ENCODE results near the gene UGT1A9. TPM values are rescaled to one million over a fixed set of nuclear protein-coding genes. Genes with fewer than 3 reads are reported as not detected.

UGT1A9 gene
- total and polyA plus RNA-seq, 2 experiments from 2014 or later, result not detected

DNA sequence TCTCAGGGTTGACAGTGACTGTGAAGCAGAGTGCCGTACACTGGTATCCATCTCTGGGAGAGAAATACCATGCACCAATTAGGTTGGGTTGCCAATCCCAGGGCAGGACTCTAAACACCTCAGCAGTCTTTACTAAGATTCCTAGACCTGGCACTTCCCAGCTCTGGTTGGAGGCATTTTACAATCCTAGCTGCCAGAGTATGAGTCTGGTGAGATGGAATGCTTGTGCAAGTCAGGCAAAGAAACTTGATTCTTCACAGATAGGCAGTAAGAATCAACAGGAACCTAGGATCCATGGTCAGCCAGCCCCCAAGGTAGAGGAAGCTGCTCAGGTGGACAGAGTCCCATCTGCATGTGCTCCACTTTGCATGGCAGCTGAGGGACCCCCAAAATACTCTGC, 35.0 kb downstream of the UGT1A9 start (continued):
- TF ChIP-seq, protein P1, sequence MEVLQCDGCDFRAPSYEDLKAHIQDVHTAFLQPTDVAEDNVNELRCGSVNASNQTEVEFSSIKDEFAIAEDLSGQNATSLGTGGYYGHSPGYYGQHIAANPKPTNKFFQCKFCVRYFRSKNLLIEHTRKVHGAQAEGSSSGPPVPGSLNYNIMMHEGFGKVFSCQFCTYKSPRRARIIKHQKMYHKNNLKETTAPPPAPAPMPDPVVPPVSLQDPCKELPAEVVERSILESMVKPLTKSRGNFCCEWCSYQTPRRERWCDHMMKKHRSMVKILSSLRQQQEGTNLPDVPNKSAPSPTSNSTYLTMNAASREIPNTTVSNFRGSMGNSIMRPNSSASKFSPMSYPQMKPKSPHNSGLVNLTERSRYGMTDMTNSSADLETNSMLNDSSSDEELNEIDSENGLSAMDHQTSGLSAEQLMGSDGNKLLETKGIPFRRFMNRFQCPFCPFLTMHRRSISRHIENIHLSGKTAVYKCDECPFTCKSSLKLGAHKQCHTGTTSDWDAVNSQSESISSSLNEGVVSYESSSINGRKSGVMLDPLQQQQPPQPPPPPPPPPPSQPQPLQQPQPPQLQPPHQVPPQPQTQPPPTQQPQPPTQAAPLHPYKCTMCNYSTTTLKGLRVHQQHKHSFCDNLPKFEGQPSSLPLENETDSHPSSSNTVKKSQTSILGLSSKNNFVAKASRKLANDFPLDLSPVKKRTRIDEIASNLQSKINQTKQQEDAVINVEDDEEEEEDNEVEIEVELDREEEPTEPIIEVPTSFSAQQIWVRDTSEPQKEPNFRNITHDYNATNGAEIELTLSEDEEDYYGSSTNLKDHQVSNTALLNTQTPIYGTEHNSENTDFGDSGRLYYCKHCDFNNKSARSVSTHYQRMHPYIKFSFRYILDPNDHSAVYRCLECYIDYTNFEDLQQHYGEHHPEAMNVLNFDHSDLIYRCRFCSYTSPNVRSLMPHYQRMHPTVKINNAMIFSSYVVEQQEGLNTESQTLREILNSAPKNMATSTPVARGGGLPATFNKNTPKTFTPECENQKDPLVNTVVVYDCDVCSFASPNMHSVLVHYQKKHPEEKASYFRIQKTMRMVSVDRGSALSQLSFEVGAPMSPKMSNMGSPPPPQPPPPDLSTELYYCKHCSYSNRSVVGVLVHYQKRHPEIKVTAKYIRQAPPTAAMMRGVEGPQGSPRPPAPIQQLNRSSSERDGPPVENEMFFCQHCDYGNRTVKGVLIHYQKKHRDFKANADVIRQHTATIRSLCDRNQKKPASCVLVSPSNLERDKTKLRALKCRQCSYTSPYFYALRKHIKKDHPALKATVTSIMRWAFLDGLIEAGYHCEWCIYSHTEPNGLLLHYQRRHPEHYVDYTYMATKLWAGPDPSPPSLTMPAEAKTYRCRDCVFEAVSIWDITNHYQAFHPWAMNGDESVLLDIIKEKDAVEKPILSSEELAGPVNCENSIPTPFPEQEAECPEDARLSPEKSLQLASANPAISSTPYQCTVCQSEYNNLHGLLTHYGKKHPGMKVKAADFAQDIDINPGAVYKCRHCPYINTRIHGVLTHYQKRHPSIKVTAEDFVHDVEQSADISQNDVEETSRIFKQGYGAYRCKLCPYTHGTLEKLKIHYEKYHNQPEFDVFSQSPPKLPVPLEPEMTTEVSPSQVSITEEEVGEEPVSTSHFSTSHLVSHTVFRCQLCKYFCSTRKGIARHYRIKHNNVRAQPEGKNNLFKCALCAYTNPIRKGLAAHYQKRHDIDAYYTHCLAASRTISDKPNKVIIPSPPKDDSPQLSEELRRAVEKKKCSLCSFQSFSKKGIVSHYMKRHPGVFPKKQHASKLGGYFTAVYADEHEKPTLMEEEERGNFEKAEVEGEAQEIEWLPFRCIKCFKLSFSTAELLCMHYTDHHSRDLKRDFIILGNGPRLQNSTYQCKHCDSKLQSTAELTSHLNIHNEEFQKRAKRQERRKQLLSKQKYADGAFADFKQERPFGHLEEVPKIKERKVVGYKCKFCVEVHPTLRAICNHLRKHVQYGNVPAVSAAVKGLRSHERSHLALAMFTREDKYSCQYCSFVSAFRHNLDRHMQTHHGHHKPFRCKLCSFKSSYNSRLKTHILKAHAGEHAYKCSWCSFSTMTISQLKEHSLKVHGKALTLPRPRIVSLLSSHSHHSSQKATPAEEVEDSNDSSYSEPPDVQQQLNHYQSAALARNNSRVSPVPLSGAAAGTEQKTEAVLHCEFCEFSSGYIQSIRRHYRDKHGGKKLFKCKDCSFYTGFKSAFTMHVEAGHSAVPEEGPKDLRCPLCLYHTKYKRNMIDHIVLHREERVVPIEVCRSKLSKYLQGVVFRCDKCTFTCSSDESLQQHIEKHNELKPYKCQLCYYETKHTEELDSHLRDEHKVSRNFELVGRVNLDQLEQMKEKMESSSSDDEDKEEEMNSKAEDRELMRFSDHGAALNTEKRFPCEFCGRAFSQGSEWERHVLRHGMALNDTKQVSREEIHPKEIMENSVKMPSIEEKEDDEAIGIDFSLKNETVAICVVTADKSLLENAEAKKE (CRISPR knock-in tag; IDR thresholded peaks at IDR 0.05), result no peak
- TF ChIP-seq ZNF331 (CRISPR knock-in tag; IDR thresholded peaks at IDR 0.05; ENCODE audit: low read depth), result no peak
- TF ChIP-seq ZNF114 (CRISPR knock-in tag; IDR thresholded peaks at IDR 0.05), result no peak
- no peak for TF ChIP-seq EZH2 (IDR thresholded peaks at IDR 0.05; ENCODE audit: low read depth, unreplicated experiment)
- TF ChIP-seq NANOG (IDR thresholded peaks at IDR 0.05; ENCODE audit: borderline replicate concordance), result no peak
- TF ChIP-seq POLR2AphosphoS5 (IDR thresholded peaks at IDR 0.05; ENCODE audit: low read depth), result no peak
- no peak for TF ChIP-seq CREB1 (CRISPR knock-in tag; IDR thresholded peaks at IDR 0.05; ENCODE audit: low read depth)
- TF ChIP-seq, protein P2, sequence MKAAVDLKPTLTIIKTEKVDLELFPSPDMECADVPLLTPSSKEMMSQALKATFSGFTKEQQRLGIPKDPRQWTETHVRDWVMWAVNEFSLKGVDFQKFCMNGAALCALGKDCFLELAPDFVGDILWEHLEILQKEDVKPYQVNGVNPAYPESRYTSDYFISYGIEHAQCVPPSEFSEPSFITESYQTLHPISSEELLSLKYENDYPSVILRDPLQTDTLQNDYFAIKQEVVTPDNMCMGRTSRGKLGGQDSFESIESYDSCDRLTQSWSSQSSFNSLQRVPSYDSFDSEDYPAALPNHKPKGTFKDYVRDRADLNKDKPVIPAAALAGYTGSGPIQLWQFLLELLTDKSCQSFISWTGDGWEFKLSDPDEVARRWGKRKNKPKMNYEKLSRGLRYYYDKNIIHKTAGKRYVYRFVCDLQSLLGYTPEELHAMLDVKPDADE (IDR thresholded peaks at IDR 0.05), result no peak
- TF ChIP-seq JUNB (IDR thresholded peaks at IDR 0.05; ENCODE audit: unreplicated experiment), result no peak
- TF ChIP-seq EZH2phosphoT487 (IDR thresholded peaks at IDR 0.05; ENCODE audit: unreplicated experiment), result no peak

Measured in GM23338 (cell line).